K562 (cell line): Measurements from ENCODE around the gene PRDX2. TPM values are rescaled to one million over a fixed set of nuclear protein-coding genes. Genes with fewer than 3 reads are reported as not detected.
A peak's percentile ranks its signal among the peaks of the same experiment; 100 is the strongest.

Experiments
- C11orf30 ChIP-seq: fragments of 450-650 bp; IDR thresholded peaks from 2 replicates; pipeline ENCODE4 v1.6.1; 2016; ENCODE audit warnings: low read depth, mild to moderate bottlenecking
- CSDE1 ChIP-seq, 2 experiments: fragments of 450-650 bp; IDR thresholded peaks; 2 replicates each; pipeline ENCODE4 v1.6.1; 2016; ENCODE audit warnings: mild to moderate bottlenecking in 1 of 2
- CXXC5 ChIP-seq: fragments of 250-450 bp; sonication (Bioruptor Pico); IDR thresholded peaks from 2 replicates; pipeline ENCODE4 v1.8.0; 2022; ENCODE audit warnings: inconsistent platforms, mild to moderate bottlenecking, moderate library complexity
- ERF ChIP-seq: fragments of 450-650 bp; formaldehyde crosslinking; IDR thresholded peaks from 2 replicates; pipeline ENCODE4 v1.4.0; 2020; ENCODE audit warnings: mild to moderate bottlenecking, mixed read lengths
- FOXP1 ChIP-seq: sonication (generic); formaldehyde crosslinking; IDR thresholded peaks from 2 replicates; pipeline ENCODE4 v1.8.0; 2022; ENCODE audit warnings: mild to moderate bottlenecking, missing genetic modification reagents
- GABPB1 ChIP-seq: sonication (generic); formaldehyde crosslinking; IDR thresholded peaks from 2 replicates; pipeline ENCODE4 v1.8.0; 2022; ENCODE audit warnings: mild to moderate bottlenecking, missing genetic modification reagents
- HMG20B ChIP-seq: fragments of 250-450 bp; sonication (Bioruptor Pico); IDR thresholded peaks from 2 replicates; pipeline ENCODE4 v1.5.0; 2021; ENCODE audit warnings: mild to moderate bottlenecking
- MBD2 ChIP-seq: sonication (generic); IDR thresholded peaks from 2 replicates; pipeline ENCODE4 v1.6.1; 2016; ENCODE audit warnings: low read depth, borderline replicate concordance
- MCM3 ChIP-seq: fragments of 450-650 bp; IDR thresholded peaks from 2 replicates; pipeline ENCODE4 v1.6.1; 2016
- NR1H2 ChIP-seq: sonication (generic); formaldehyde crosslinking; IDR thresholded peaks from 2 replicates; pipeline ENCODE4 v1.4.0; 2020; ENCODE audit warnings: mild to moderate bottlenecking, missing genetic modification reagents
- NR2F6 ChIP-seq: fragments of 450-650 bp; formaldehyde crosslinking; IDR thresholded peaks from 2 replicates; pipeline ENCODE4 v1.4.0; 2020; ENCODE audit warnings: mild to moderate bottlenecking
- PCBP2 ChIP-seq: fragments of 200-400 bp; formaldehyde crosslinking; IDR thresholded peaks from 2 replicates; pipeline ENCODE4 v1.6.1; 2018; ENCODE audit warnings: low read length, low read depth, mild to moderate bottlenecking, moderate library complexity; ENCODE audit not compliant: poor library complexity, severe bottlenecking
- PHB2 ChIP-seq: fragments of 450-650 bp; IDR thresholded peaks from 2 replicates; pipeline ENCODE4 v1.6.1; 2017; ENCODE audit warnings: low read depth
- PRMT5 ChIP-seq: sonication (generic); formaldehyde crosslinking; IDR thresholded peaks from 2 replicates; pipeline ENCODE4 v1.5.0; 2020; ENCODE audit warnings: missing genetic modification reagents
- PTRF ChIP-seq: fragments of 450-650 bp; IDR thresholded peaks from 2 replicates; pipeline ENCODE4 v1.6.1; 2016; ENCODE audit warnings: mild to moderate bottlenecking, missing genetic modification characterization, missing compliant biosample characterization
- ZNF347 ChIP-seq: fragments of 450-650 bp; formaldehyde crosslinking; IDR thresholded peaks from 2 replicates; pipeline ENCODE4 v1.4.0; 2020; ENCODE audit warnings: low read depth, mild to moderate bottlenecking, moderate library complexity
- ZNF77 ChIP-seq: fragments of 250-450 bp; sonication (Bioruptor Pico); IDR thresholded peaks from 2 replicates; pipeline ENCODE4 v1.5.0; 2020
- ZNF830 ChIP-seq: fragments of 250-450 bp; sonication (Bioruptor Pico); IDR thresholded peaks from 2 replicates; pipeline ENCODE4 v1.5.0; 2021; ENCODE audit warnings: mild to moderate bottlenecking
- polyA plus RNA-seq, 8 experiments: library from polyadenylated mRNA; depleted of rRNA in 4 of 8; stranded (reverse) in 5 of 8; unstranded in 3 of 8; fragments of >200 nt; fragmentation: Nextera tagmentation in 2 of 8; fragmentation: Illumina TruSeq in 1 of 8; extraction: Ambion mirVana in 2 of 8; extraction: Trizol in 1 of 8; gene quantifications; 2 replicates each; pipeline versions ENCODE4 v1.2.1 to v1.2.3, GENCODE V29; 2011 to 2014; ENCODE audit warnings: inconsistent platforms in 1 of 8, missing spikeins in 1 of 8
- total RNA-seq, 7 experiments: library from RNA; depleted of rRNA in 6 of 7; stranded (reverse); fragments of >200 nt in 6 of 7; fragmentation: Illumina TruSeq in 2 of 7; extraction: Trizol in 2 of 7; gene quantifications; 2 replicates each; pipeline versions ENCODE4 v1.2.1 to v1.2.3, GENCODE V29; 2011 to 2021; ENCODE audit warnings: low replicate concordance in 1 of 7
- TF ChIP-seq, protein P1 (sequence below): fragments of 250-450 bp; sonication (Bioruptor Pico); IDR thresholded peaks from 2 replicates; pipeline ENCODE4 v1.5.0; 2020; ENCODE audit warnings: mild to moderate bottlenecking, borderline replicate concordance
- TF ChIP-seq, protein P2 (sequence below): fragments of 450-650 bp; IDR thresholded peaks from 2 replicates; pipeline ENCODE4 v1.6.1; 2016; ENCODE audit warnings: borderline replicate concordance
- TF ChIP-seq, protein P3 (sequence below), 2 experiments: IDR thresholded peaks in 1 of 2; conservative IDR thresholded peaks in 1 of 2; 2 replicates each; pipeline ENCODE4 v1.6.1; 2016; ENCODE audit warnings: low read depth in 2 of 2, mild to moderate bottlenecking in 1 of 2, missing compliant biosample characterization in 1 of 2, missing genetic modification characterization in 1 of 2, moderate library complexity in 1 of 2

Gene PRDX2
- total and polyA plus RNA-seq, 9 of the 15 experiments (the other 6 are each of a cell fraction or from before 2014, with no cell fraction given) = 206 to 1,183 (median 415) TPM

DNA sequence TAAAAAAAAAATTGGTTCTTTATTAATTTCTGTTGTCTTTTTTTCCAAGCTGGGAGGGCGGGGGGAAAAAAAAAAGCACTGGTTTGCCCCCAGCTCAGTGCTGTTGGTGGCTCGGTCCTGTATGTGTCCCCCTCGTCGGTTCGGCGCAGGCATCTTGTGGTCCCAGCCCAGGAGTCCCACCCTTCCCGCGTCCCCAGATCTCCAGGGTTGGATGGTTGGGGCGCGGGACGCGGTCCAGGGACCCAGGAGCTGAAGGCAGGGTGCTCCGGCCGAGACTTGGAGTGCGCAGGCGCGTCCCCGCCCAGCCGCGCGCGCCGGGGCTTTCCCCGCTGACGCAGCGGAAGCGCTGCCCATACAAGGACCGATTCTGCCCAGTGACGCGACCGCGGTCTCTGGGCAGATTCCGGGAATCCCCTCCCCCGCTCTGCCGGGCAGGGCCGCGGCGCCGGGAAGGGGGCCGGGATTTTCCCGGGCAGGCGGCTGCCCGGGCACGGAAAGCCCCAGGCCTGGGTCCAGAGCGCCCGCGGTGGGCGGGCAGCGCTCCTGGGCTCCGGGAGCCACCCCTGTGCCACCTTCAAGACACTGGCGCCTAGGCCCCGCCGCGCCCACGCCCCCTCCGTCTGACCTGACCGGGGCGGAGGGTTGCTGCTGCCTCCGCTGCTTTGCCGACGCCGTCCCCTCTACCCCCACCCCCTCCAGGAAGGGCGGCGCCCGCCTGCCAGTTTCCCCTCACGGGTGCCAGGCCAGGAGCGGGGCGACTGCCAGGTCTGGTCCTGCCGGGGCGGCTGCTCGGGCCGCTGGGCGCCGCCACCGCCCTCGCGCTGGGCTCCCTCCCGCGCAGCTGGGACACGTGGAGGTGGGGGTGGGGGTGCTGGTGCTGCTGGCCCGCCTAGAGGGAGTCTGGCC is 8.1 kb downstream of the PRDX2 start (continued):
- TF ChIP-seq, protein P1, sequence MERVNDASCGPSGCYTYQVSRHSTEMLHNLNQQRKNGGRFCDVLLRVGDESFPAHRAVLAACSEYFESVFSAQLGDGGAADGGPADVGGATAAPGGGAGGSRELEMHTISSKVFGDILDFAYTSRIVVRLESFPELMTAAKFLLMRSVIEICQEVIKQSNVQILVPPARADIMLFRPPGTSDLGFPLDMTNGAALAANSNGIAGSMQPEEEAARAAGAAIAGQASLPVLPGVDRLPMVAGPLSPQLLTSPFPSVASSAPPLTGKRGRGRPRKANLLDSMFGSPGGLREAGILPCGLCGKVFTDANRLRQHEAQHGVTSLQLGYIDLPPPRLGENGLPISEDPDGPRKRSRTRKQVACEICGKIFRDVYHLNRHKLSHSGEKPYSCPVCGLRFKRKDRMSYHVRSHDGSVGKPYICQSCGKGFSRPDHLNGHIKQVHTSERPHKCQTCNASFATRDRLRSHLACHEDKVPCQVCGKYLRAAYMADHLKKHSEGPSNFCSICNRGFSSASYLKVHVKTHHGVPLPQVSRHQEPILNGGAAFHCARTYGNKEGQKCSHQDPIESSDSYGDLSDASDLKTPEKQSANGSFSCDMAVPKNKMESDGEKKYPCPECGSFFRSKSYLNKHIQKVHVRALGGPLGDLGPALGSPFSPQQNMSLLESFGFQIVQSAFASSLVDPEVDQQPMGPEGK (CRISPR knock-in tag) = no peak
- no peak for TF ChIP-seq ZNF347
- TF ChIP-seq HMG20B = no peak
- no peak for TF ChIP-seq ZNF830 (CRISPR knock-in tag)
- TF ChIP-seq NR2F6 (CRISPR knock-in tag) = 0 out of 2 replicates have a peak, but pooled peaks have one; percentile 45
- TF ChIP-seq C11orf30 = no peak; the same call in 1 of the 2 replicates
- TF ChIP-seq ERF (CRISPR knock-in tag) = 0 out of 2 replicates have a peak, but pooled peaks have one; percentile 80
- TF ChIP-seq PHB2 = no peak
- no peak for TF ChIP-seq FOXP1 (CRISPR knock-in tag)
- TF ChIP-seq MCM3 = no peak
- TF ChIP-seq GABPB1 = no peak
- no peak for TF ChIP-seq CSDE1 (IDR thresholded peaks at IDR 0.05)
- TF ChIP-seq PRMT5 (CRISPR knock-in tag) = no peak
- TF ChIP-seq NR1H2 (CRISPR knock-in tag) = peak; percentile 65; the same call in 1 of the 2 replicates
- no peak for TF ChIP-seq PTRF (tag)
- 0 out of 2 replicates have a peak, but pooled peaks have one; percentile 57 for TF ChIP-seq MBD2
- TF ChIP-seq, protein P2, sequence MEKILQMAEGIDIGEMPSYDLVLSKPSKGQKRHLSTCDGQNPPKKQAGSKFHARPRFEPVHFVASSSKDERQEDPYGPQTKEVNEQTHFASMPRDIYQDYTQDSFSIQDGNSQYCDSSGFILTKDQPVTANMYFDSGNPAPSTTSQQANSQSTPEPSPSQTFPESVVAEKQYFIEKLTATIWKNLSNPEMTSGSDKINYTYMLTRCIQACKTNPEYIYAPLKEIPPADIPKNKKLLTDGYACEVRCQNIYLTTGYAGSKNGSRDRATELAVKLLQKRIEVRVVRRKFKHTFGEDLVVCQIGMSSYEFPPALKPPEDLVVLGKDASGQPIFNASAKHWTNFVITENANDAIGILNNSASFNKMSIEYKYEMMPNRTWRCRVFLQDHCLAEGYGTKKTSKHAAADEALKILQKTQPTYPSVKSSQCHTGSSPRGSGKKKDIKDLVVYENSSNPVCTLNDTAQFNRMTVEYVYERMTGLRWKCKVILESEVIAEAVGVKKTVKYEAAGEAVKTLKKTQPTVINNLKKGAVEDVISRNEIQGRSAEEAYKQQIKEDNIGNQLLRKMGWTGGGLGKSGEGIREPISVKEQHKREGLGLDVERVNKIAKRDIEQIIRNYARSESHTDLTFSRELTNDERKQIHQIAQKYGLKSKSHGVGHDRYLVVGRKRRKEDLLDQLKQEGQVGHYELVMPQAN = no peak
- no peak for TF ChIP-seq ZNF77
- TF ChIP-seq PCBP2 = peak; percentile 79
- peak; percentile 77 for TF ChIP-seq CXXC5
- TF ChIP-seq, protein P3, sequence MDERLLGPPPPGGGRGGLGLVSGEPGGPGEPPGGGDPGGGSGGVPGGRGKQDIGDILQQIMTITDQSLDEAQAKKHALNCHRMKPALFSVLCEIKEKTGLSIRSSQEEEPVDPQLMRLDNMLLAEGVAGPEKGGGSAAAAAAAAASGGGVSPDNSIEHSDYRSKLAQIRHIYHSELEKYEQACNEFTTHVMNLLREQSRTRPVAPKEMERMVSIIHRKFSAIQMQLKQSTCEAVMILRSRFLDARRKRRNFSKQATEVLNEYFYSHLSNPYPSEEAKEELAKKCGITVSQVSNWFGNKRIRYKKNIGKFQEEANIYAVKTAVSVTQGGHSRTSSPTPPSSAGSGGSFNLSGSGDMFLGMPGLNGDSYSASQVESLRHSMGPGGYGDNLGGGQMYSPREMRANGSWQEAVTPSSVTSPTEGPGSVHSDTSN (CRISPR knock-in tag; IDR thresholded peaks at IDR 0.05; ENCODE audit: low read depth) = no peak
- TF ChIP-seq, protein P3 (tag; conservative IDR thresholded peaks at IDR 0.05; ENCODE audit: low read depth) = no peak
